22Rv1 (cell line): ENCODE measurements around the gene LRRC38.

Experiments used
- CTCF ChIP-seq: fragments of 450-650 bp; IDR thresholded peaks from 2 replicates; pipeline ENCODE4 v1.5.1; 2017; ENCODE audit warnings: mild to moderate bottlenecking
- ZFX ChIP-seq: fragments of 450-650 bp; IDR thresholded peaks from 2 replicates; pipeline ENCODE4 v1.6.1; 2017; ENCODE audit warnings: antibody characterized with exemption, borderline replicate concordance

GRCh38 chr1:13520985-13521384 lies 7.2 kb upstream of the LRRC38 start:
- TF ChIP-seq CTCF: no peak
- no peak for TF ChIP-seq ZFX
